GM23338 (cell line): ENCODE results near the gene CSRNP3. TPM values are rescaled to one million over a fixed set of nuclear protein-coding genes. Genes with fewer than 3 reads are reported as not detected.

Experiments
- ATAC-seq: fragments of 200-7000 bp; cut with Tn5 transposase; 3 replicates; pipeline ENCODE4 v1.9.1; 2020
- DNase-seq: peaks from one replicate; pipeline ENCODE4 v3.0.0-alpha.2; 2015; ENCODE audit warnings: low spot score
- H2AFZ ChIP-seq: fragments of 200-600 bp; sonication (generic); 2 replicates; pipeline ENCODE4 v1.8.0; 2016; ENCODE audit warnings: antibody characterized with exemption, mild to moderate bottlenecking, moderate library complexity
- H3F3A ChIP-seq: fragments of 200-600 bp; sonication (generic); replicated peaks from 2 replicates; pipeline ENCODE4 v1.8.0; 2017; ENCODE audit warnings: antibody characterized with exemption, mixed run types, low read depth
- H3K27ac ChIP-seq: fragments of 200-600 bp; sonication (generic); 2 replicates; pipeline ENCODE4 v1.6.1; 2016; ENCODE audit warnings: low read depth
- H3K27me3 ChIP-seq: fragments of 200-600 bp; sonication (generic); 2 replicates; pipeline ENCODE4 v1.8.0; 2016; ENCODE audit warnings: mild to moderate bottlenecking, mixed run types, moderate library complexity; ENCODE audit not compliant: insufficient read depth
- H3K36me3 ChIP-seq: fragments of 200-600 bp; sonication (generic); 2 replicates; pipeline ENCODE4 v1.8.0; 2016; ENCODE audit warnings: mild to moderate bottlenecking; ENCODE audit not compliant: insufficient read depth
- H3K4me1 ChIP-seq: fragments of 200-600 bp; sonication (generic); 2 replicates; pipeline ENCODE4 v1.8.0; 2016; ENCODE audit warnings: mild to moderate bottlenecking, moderate library complexity; ENCODE audit not compliant: insufficient read depth
- H3K4me2 ChIP-seq: fragments of 200-600 bp; sonication (generic); 2 replicates; pipeline ENCODE4 v1.7.1; 2017; ENCODE audit warnings: mixed run types
- H3K4me3 ChIP-seq: fragments of 200-600 bp; sonication (generic); 2 replicates; pipeline ENCODE4 v1.6.1; 2016; ENCODE audit warnings: mixed run types
- H3K79me2 ChIP-seq: fragments of 200-600 bp; sonication (generic); replicated peaks from 2 replicates; pipeline ENCODE4 v1.8.0; 2017; ENCODE audit warnings: mild to moderate bottlenecking; ENCODE audit not compliant: insufficient read depth
- H3K9me2 ChIP-seq: fragments of 200-600 bp; sonication (generic); 2 replicates; pipeline ENCODE4 v1.8.0; 2017; ENCODE audit not compliant: insufficient read depth
- H4K20me1 ChIP-seq: fragments of 200-600 bp; sonication (generic); replicated peaks from 2 replicates; pipeline ENCODE4 v1.8.0; 2017; ENCODE audit warnings: mild to moderate bottlenecking; ENCODE audit not compliant: insufficient read depth
- H3K27ac Mint-ChIP-seq: 2 replicates; pipeline ENCODE4 v1.8.0; 2020; ENCODE audit warnings: inconsistent platforms, mild to moderate bottlenecking, moderate library complexity, mixed read lengths
- H3K27me3 Mint-ChIP-seq: 3 replicates; pipeline ENCODE4 v1.8.0; 2022; ENCODE audit warnings: low read depth, mild to moderate bottlenecking, moderate library complexity, mixed read lengths, inconsistent platforms; ENCODE audit not compliant: insufficient read depth, poor library complexity
- H3K36me3 Mint-ChIP-seq: 3 replicates; pipeline ENCODE4 v1.8.0; 2021; ENCODE audit warnings: low read depth, mild to moderate bottlenecking, inconsistent platforms, moderate library complexity, mixed read lengths
- H3K4me1 Mint-ChIP-seq: 3 replicates; pipeline ENCODE4 v1.8.0; 2020; ENCODE audit warnings: mild to moderate bottlenecking, inconsistent platforms, mixed read lengths
- H3K4me3 Mint-ChIP-seq: 3 replicates; pipeline ENCODE4 v1.8.0; 2021; ENCODE audit warnings: moderate library complexity, mild to moderate bottlenecking, inconsistent platforms, mixed read lengths
- H3K9me3 Mint-ChIP-seq: 3 replicates; pipeline ENCODE4 v1.8.0; 2020; ENCODE audit warnings: moderate library complexity, mild to moderate bottlenecking, inconsistent platforms, mixed read lengths
- CREB1 ChIP-seq: fragments of 250-450 bp; sonication (Bioruptor Pico); IDR thresholded peaks from 2 replicates; pipeline ENCODE4 v1.5.0; 2020; ENCODE audit warnings: low read depth, mild to moderate bottlenecking, moderate library complexity
- EZH2phosphoT487 ChIP-seq: fragments of 200-600 bp; sonication (generic); IDR thresholded peaks from one replicate; pipeline ENCODE4 v1.8.1; 2018; ENCODE audit warnings: antibody characterized with exemption; ENCODE audit not compliant: unreplicated experiment
- JUNB ChIP-seq: IDR thresholded peaks from one replicate; pipeline ENCODE4 v1.6.1; 2016; ENCODE audit warnings: antibody characterized with exemption; ENCODE audit not compliant: unreplicated experiment
- NANOG ChIP-seq: IDR thresholded peaks from 2 replicates; pipeline ENCODE4 v1.6.1; 2016; ENCODE audit warnings: antibody characterized with exemption, borderline replicate concordance
- POLR2AphosphoS5 ChIP-seq: IDR thresholded peaks from 2 replicates; pipeline ENCODE4 v1.6.1; 2016; ENCODE audit warnings: antibody characterized with exemption, low read depth
- STAT1 ChIP-seq: IDR thresholded peaks from one replicate; pipeline ENCODE4 v1.6.1; 2016; ENCODE audit warnings: antibody characterized with exemption; ENCODE audit not compliant: unreplicated experiment
- ZNF331 ChIP-seq: fragments of 250-450 bp; sonication (Bioruptor Pico); IDR thresholded peaks from 2 replicates; pipeline ENCODE4 v1.5.0; 2020; ENCODE audit warnings: low read depth, mild to moderate bottlenecking, moderate library complexity
- polyA plus RNA-seq: library from polyadenylated mRNA; unstranded; fragments of >200 nt; fragmentation: Nextera tagmentation; extraction: Ambion mirVana; gene quantifications from 2 replicates; pipeline ENCODE4 v1.2.1, GENCODE V29; 2016
- total RNA-seq: library from RNA; depleted of rRNA; stranded (reverse); fragments of >200 nt; shearing (Covaris generic); gene quantifications from 2 replicates; pipeline ENCODE4 v1.2.3, GENCODE V29; 2014
- TF ChIP-seq, protein P1 (sequence below): IDR thresholded peaks from one replicate; pipeline ENCODE4 v1.6.1; 2018; ENCODE audit warnings: antibody characterized with exemption; ENCODE audit not compliant: unreplicated experiment
- TF ChIP-seq, protein P2 (sequence below): IDR thresholded peaks from 2 replicates; pipeline ENCODE4 v1.6.1; 2016; ENCODE audit warnings: antibody characterized with exemption

Gene CSRNP3
- total and polyA plus RNA-seq, 2 experiments from 2014 or later, result 3.8 to 6.8 TPM

DNA sequence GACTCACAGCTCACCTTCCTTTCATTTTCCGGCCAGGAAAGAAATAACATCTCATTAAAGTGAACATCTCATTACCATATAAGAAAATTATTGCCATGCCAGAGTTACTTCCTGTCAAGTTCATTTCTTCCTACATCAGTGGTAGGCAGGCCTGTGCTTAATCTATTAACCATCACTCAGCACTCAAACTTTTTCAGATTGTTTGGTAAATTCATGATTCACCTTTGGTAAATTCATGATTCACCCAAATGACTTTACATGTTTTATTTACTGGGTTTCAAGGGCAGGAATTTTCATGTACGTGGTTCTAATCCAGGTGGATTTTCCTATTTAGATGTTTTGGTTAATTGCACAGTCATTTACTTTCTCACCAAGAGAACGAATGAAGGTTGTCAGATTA is 116.5 kb downstream of the CSRNP3 start (continued):
- TF ChIP-seq, protein P1, sequence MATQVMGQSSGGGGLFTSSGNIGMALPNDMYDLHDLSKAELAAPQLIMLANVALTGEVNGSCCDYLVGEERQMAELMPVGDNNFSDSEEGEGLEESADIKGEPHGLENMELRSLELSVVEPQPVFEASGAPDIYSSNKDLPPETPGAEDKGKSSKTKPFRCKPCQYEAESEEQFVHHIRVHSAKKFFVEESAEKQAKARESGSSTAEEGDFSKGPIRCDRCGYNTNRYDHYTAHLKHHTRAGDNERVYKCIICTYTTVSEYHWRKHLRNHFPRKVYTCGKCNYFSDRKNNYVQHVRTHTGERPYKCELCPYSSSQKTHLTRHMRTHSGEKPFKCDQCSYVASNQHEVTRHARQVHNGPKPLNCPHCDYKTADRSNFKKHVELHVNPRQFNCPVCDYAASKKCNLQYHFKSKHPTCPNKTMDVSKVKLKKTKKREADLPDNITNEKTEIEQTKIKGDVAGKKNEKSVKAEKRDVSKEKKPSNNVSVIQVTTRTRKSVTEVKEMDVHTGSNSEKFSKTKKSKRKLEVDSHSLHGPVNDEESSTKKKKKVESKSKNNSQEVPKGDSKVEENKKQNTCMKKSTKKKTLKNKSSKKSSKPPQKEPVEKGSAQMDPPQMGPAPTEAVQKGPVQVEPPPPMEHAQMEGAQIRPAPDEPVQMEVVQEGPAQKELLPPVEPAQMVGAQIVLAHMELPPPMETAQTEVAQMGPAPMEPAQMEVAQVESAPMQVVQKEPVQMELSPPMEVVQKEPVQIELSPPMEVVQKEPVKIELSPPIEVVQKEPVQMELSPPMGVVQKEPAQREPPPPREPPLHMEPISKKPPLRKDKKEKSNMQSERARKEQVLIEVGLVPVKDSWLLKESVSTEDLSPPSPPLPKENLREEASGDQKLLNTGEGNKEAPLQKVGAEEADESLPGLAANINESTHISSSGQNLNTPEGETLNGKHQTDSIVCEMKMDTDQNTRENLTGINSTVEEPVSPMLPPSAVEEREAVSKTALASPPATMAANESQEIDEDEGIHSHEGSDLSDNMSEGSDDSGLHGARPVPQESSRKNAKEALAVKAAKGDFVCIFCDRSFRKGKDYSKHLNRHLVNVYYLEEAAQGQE, result no peak
- TF ChIP-seq JUNB, result no peak
- TF ChIP-seq CREB1 (CRISPR knock-in tag), result no peak
- no peak for TF ChIP-seq POLR2AphosphoS5
- TF ChIP-seq, protein P2, sequence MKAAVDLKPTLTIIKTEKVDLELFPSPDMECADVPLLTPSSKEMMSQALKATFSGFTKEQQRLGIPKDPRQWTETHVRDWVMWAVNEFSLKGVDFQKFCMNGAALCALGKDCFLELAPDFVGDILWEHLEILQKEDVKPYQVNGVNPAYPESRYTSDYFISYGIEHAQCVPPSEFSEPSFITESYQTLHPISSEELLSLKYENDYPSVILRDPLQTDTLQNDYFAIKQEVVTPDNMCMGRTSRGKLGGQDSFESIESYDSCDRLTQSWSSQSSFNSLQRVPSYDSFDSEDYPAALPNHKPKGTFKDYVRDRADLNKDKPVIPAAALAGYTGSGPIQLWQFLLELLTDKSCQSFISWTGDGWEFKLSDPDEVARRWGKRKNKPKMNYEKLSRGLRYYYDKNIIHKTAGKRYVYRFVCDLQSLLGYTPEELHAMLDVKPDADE, result no peak
- TF ChIP-seq ZNF331 (CRISPR knock-in tag), result no peak
- TF ChIP-seq EZH2phosphoT487, result no peak

DNA sequence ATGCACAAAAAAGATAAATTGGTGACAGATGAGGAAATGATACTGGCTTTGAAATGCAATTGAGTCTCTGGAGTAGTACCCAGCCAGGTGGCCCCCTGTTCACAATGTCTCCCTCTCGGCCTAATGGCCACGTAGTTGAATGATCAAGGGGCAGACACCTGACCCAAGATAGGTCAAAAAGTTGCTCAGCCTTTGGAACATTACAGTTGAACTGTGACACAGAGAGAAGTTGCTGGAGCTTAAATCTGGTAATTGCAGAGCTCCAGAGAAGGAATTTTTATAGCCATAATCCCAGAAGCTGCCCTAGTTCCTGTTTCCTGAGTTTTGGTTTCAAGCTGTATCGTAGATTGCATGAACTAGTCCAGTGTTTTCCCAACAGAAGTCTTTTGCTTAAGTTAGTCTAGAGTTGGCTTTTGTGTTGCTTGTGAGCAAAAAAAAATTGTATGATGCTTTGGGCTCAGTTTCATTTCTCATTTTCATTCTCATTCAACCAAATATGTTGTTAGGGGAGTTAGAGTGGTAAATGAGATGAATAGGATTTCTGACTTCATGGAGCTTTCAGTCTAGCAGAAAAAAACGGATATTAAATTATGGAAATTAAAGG is 117.9 kb downstream of the CSRNP3 start:
- Histone ChIP-seq H3K79me2 (no peaks in the 10 kb centered on the region), H3K27me3 (no peaks in the 10 kb centered on the region), H3F3A (no peaks in the 10 kb centered on the region), H3K36me3 (peaks cover 8% of the 10 kb centered on the region), H3K27ac (no peak overlapping the region), H3K4me1 (peaks cover 4% of the 10 kb centered on the region; the same call in 1 of the 2 replicates), H3K4me3 (no peak overlapping the region), H3K4me2 (no peak overlapping the region), H3K9me2 (no peaks in the 10 kb centered on the region), H4K20me1 (no peaks in the 10 kb centered on the region), H2AFZ (no peak overlapping the region)
- Mint-ChIP-seq H3K27me3 (no peaks in the 10 kb centered on the region), H3K27ac (peak overlapping the region; percentile 13; the same call in 1 of the 2 replicates), H3K4me3 (no peak overlapping the region), H3K4me1 (peaks cover 8% of the 10 kb centered on the region), H3K9me3 (peaks cover 21% of the 10 kb centered on the region), H3K36me3 (peaks cover 22% of the 10 kb centered on the region)
- ATAC-seq, result no peak
- DNase-seq, result no peak
- no peak for TF ChIP-seq STAT1
- TF ChIP-seq JUNB, result no peak
- no peak for TF ChIP-seq NANOG
- TF ChIP-seq, protein P2, result no peak
- TF ChIP-seq, protein P1, result no peak
